ENCODE data around the gene CT47C1.

CT47C1 gene

DNA sequence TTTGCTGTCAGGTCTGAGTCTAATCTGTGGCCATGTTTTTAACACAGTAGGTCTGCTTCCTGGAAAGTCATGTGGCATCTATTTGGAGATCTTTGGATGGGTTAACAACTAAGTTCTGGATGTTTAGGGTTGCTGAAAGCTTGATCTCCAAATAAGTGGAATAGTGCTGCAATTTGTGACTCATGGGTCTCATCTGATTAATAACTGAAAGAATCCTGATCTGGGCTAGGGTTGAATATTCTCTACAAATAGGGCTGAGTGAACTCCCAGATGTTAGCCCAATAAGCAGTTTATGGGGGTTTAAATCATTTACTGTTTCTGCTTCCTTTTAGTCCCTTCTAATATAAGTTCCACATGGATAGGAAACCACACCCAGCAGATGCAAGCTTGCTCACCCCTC, 23.1 kb downstream of the CT47C1 start:
- H3K9me3 Mint-ChIP-seq, result no peaks in the 10 kb centered on the region
- H3K36me3 Mint-ChIP-seq, result no peaks in the 10 kb centered on the region
- ATAC-seq (no peak), DNase-seq (ENCODE audit: low spot score in 2 of 2) (no peak)
- H3K4me1 Mint-ChIP-seq, result no peaks in the 10 kb centered on the region
- H3K4me3 Mint-ChIP-seq, result no peak overlapping the region
- no peak overlapping the region for H3K27ac Mint-ChIP-seq

DNA sequence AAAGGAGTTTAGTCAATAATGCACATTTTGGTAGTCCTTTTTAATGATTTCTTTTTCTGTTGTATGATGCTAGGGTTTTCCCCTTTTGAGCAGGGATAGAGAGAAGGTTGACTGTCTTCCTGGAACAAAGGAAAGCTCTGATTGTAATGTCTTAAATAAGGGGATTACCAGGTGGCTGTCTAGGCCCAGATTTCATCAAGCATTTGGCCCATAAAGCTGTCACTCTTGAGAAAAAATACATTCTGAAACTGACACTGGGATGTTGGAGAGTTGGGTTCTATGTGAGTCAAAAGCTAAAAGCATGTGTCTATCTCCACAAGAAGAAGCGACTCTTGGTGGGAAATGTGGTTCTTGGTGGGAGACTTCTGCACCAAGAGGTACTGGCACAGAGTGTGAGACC, 28.4 kb downstream of the CT47C1 start:
- Mint-ChIP-seq H3K4me1 (no peaks in the 10 kb centered on the region), H3K4me3 (no peak overlapping the region), H3K36me3 (no peaks in the 10 kb centered on the region), H3K27ac (no peak overlapping the region), H3K9me3 (no peaks in the 10 kb centered on the region)
- no peak for DNase-seq (ENCODE audit: low spot score in 2 of 2)
- ATAC-seq, result no peak

- no peak for DNase-seq (ENCODE audit: low spot score in 2 of 2)
- Mint-ChIP-seq H3K27ac (no peak overlapping the region), H3K9me3 (no peaks in the 10 kb centered on the region), H3K4me1 (no peaks in the 10 kb centered on the region), H3K36me3 (no peaks in the 10 kb centered on the region), H3K4me3 (no peak overlapping the region)
- ATAC-seq, result no peak
Measured at GRCh38 chrX:119105826-119106225, 33.0 kb downstream of the CT47C1 start.

- Mint-ChIP-seq H3K9me3 (no peaks in the 10 kb centered on the region), H3K36me3 (no peaks in the 10 kb centered on the region), H3K27ac (no peak overlapping the region), H3K4me1 (no peaks in the 10 kb centered on the region), H3K4me3 (no peak overlapping the region)
- no peak for DNase-seq (ENCODE audit: low spot score in 2 of 2)
- ATAC-seq, result no peak
Measured at GRCh38 chrX:119107206-119107605, 34.4 kb downstream of the CT47C1 start.

DNA sequence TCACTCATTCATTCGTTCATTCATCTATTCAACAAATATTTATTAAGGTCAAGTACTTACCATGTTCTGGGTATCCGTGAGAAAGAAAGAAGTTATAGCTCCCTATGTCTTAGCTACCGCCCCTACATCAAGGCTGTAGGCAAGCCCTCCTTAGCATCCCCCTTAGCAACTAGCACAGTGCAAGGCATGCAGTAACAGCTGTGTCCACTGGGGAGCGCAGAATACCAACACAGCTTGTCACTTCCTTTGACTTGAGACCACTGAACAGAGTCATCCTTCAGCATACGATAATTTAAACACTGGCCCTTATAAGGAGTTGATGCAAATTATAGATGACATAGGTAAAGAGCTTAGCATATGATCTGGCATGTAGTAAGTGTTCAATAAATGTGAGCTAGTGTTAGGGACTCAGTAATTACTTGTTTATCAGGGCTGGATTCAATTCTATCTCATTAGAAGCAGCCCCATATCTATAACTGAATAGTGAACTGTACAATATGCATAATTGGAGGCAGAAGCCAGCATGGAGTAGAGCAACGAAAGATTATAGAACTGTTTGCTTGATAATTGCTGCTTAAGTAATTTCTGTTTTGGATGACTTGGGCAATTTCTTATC, 46.1 kb downstream of the CT47C1 start:
- Mint-ChIP-seq H3K4me1 (no peaks in the 10 kb centered on the region), H3K4me3 (no peak overlapping the region), H3K27ac (no peak overlapping the region), H3K9me3 (no peaks in the 10 kb centered on the region), H3K36me3 (no peaks in the 10 kb centered on the region)
- ATAC-seq (peak; percentile 84), DNase-seq (ENCODE audit: low spot score in 2 of 2) (peak; percentile 26 to 64)

DNA sequence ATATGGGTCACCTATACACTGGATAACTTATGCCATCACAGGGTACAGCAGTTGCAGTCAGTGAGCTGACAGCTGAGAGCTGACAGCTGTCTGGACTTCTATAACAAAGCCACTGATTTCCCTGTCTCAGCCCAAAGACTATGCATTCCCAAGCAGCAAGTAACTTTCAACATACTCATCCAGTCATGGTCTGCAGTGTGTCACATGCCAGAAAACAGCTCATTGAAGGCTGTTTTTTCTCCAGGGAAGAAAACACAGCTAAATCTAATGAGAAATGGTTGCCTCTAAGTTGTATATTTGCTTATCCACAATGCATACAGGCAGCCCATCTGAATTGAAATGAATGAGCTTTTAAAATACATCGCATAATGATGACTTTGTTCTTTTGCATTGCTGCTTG, 48.5 kb downstream of the CT47C1 start:
- Mint-ChIP-seq H3K36me3 (no peaks in the 10 kb centered on the region), H3K9me3 (no peaks in the 10 kb centered on the region), H3K4me3 (no peak overlapping the region), H3K4me1 (no peaks in the 10 kb centered on the region), H3K27ac (no peak overlapping the region)
- no peak for DNase-seq (ENCODE audit: low spot score in 2 of 2)
- no peak for ATAC-seq

Measured in stimulated activated effector memory CD8-positive, alpha-beta T cell treated with anti-CD3 and anti-CD28 coated beads, Interleukin-12 subunit alpha, Interleukin-12 subunit beta, amount 100 ng/mL, for 72 hours (primary cell).